CD8-positive, alpha-beta memory T cell (primary cell): ENCODE data around the gene TMTC1. TPM values are rescaled to one million over a fixed set of nuclear protein-coding genes. Genes with fewer than 3 reads are reported as not detected.
A peak's percentile ranks its signal among the peaks of the same experiment; 100 is the strongest.

Experiments
- CTCF ChIA-PET: fragments of 350-600 bp; sonication (Branson Sonifier 250); formaldehyde crosslinking; loops from one replicate; lab custom pipeline; 2021; ENCODE audit warnings: antibody characterized with exemption; lab: Charles Lee
- POLR2A ChIA-PET: fragments of 350-600 bp; sonication (Branson Sonifier 250); formaldehyde crosslinking; loops from one replicate; lab custom pipeline; 2021; ENCODE audit warnings: antibody characterized with exemption; lab: Charles Lee
- DNase-seq, 5 donors: peaks; one replicate each; pipeline versions ENCODE4 v3.0.0 to v3.0.0-alpha.2; 2020 to 2022; ENCODE audit warnings: mixed read lengths in 1 of 5
- H3K27ac ChIP-seq: one replicate; pipeline ENCODE4 v1.7.0; 2013; ENCODE audit warnings: low read depth, mild to moderate bottlenecking, low read length, moderate library complexity
- H3K27me3 ChIP-seq: 2 replicates; pipeline ENCODE4 v1.7.0; 2013; ENCODE audit warnings: low read length, mild to moderate bottlenecking; ENCODE audit not compliant: insufficient read depth, poor library complexity, severe bottlenecking
- H3K36me3 ChIP-seq: 2 replicates; pipeline ENCODE4 v1.7.0; 2013; ENCODE audit warnings: mild to moderate bottlenecking, low read length, moderate library complexity; ENCODE audit not compliant: insufficient read depth
- H3K4me1 ChIP-seq: 2 replicates; pipeline ENCODE4 v1.7.0; 2013; ENCODE audit warnings: mild to moderate bottlenecking, low read length, moderate library complexity; ENCODE audit not compliant: insufficient read depth
- H3K4me3 ChIP-seq: 2 replicates; pipeline ENCODE4 v1.7.0; 2013; ENCODE audit warnings: mild to moderate bottlenecking, low read length
- H3K9me3 ChIP-seq: 2 replicates; pipeline ENCODE4 v1.7.0; 2013; ENCODE audit warnings: mild to moderate bottlenecking, low read length
- H3K27ac Mint-ChIP-seq, 8 donors: one replicate each; pipeline ENCODE4 v1.8.0; 2020 to 2021; ENCODE audit warnings: mixed read lengths in 8 of 8, mild to moderate bottlenecking in 6 of 8, inconsistent platforms in 3 of 8, moderate library complexity in 3 of 8
- H3K27me3 Mint-ChIP-seq, 2 donors: one replicate each; pipeline ENCODE4 v1.8.0; 2020 to 2021; ENCODE audit warnings: mixed read lengths in 2 of 2, mild to moderate bottlenecking in 1 of 2, moderate library complexity in 1 of 2
- H3K36me3 Mint-ChIP-seq, 3 donors: one replicate each; pipeline ENCODE4 v1.8.0; 2020 to 2021; ENCODE audit warnings: mixed read lengths in 3 of 3, inconsistent platforms in 1 of 3, mild to moderate bottlenecking in 1 of 3
- H3K4me1 Mint-ChIP-seq, 3 donors: one replicate each; pipeline ENCODE4 v1.8.0; 2020 to 2021; ENCODE audit warnings: mixed read lengths in 3 of 3, inconsistent platforms in 1 of 3, mild to moderate bottlenecking in 1 of 3
- H3K4me3 Mint-ChIP-seq, 7 donors: one replicate each; pipeline ENCODE4 v1.8.0; 2020 to 2021; ENCODE audit warnings: mixed read lengths in 7 of 7, mild to moderate bottlenecking in 6 of 7, moderate library complexity in 4 of 7, inconsistent platforms in 2 of 7
- H3K9me3 Mint-ChIP-seq, 5 donors: one replicate each; pipeline ENCODE4 v1.8.0; 2020 to 2022; ENCODE audit warnings: mixed read lengths in 5 of 5, mild to moderate bottlenecking in 3 of 5, moderate library complexity in 2 of 5, inconsistent platforms in 1 of 5
- polyA plus RNA-seq: library from polyadenylated mRNA; unstranded; fragments of 300-500 nt; fragmentation: Illumina TruSeq; gene quantifications from one replicate; pipeline ENCODE4 v1.2.3, GENCODE V29; 2021
- total RNA-seq, 2 experiments: library from RNA; stranded (reverse); gene quantifications; one replicate each; pipeline ENCODE4 v1.2.3, GENCODE V29; 2021

Gene TMTC1
- total and polyA plus RNA-seq, 3 experiments from 2014 or later = not detected

- H3K36me3 ChIP-seq = no peaks in the 10 kb centered on the region
- no peaks in the 10 kb centered on the region for H3K4me1 ChIP-seq
- Mint-ChIP-seq H3K4me1 (no peaks in the 10 kb centered on the region), H3K27ac (no peak overlapping the region), H3K27me3 (peaks cover 2 to 12% of the 10 kb centered on the region in 2 donors), H3K4me3 (no peak overlapping the region), H3K9me3 (peaks cover 0 to 3% (median 0%) of the 10 kb centered on the region in 5 donors), H3K36me3 (no peaks in the 10 kb centered on the region)
- H3K9me3 ChIP-seq = no peaks in the 10 kb centered on the region
- H3K4me3 ChIP-seq = no peak overlapping the region
- POLR2A ChIA-PET = no interaction called here
- H3K27me3 ChIP-seq = no peaks in the 10 kb centered on the region
- no peak overlapping the region for H3K27ac ChIP-seq
- CTCF ChIA-PET = interaction anchor here (0.5 to 2.1 kb wide), 3 partner anchors 13 to 1291 kb away, joined by 3 to 12 read pairs (median 3); no protein-coding TSS in a partner anchor
- peak; percentile 30 to 69 (median 34) for DNase-seq
Observed at GRCh38 chr12:29552324-29552927, 231.3 kb downstream of the TMTC1 start.

GRCh38 chr12:29551812-29552211 is 231.9 kb downstream of the TMTC1 start:
- Histone ChIP-seq H3K4me1 (no peaks in the 10 kb centered on the region), H3K4me3 (no peak overlapping the region), H3K27ac (no peak overlapping the region), H3K9me3 (no peaks in the 10 kb centered on the region), H3K27me3 (no peaks in the 10 kb centered on the region), H3K36me3 (no peaks in the 10 kb centered on the region)
- POLR2A ChIA-PET = no interaction called here
- H3K27me3 Mint-ChIP-seq = peaks cover 2 to 7% of the 10 kb centered on the region in 2 donors
- no peak overlapping the region for H3K4me3 Mint-ChIP-seq
- DNase-seq = no peak
- H3K4me1 Mint-ChIP-seq = no peaks in the 10 kb centered on the region
- H3K36me3 Mint-ChIP-seq = no peaks in the 10 kb centered on the region
- no peak overlapping the region for H3K27ac Mint-ChIP-seq
- CTCF ChIA-PET = interaction anchor here (2.1 kb wide), 1 partner anchor 1255 kb away, joined by 12 read pairs; no protein-coding TSS in a partner anchor
- H3K9me3 Mint-ChIP-seq = peaks cover 0 to 3% (median 0%) of the 10 kb centered on the region in 5 donors

GRCh38 chr12:29547864-29548263 is 235.9 kb downstream of the TMTC1 start:
- Mint-ChIP-seq H3K4me1 (no peaks in the 10 kb centered on the region), H3K4me3 (no peak overlapping the region), H3K9me3 (no peaks in the 10 kb centered on the region), H3K27ac (no peak overlapping the region), H3K36me3 (no peaks in the 10 kb centered on the region), H3K27me3 (peaks cover 0 to 12% of the 10 kb centered on the region in 2 donors)
- Histone ChIP-seq H3K27me3 (no peaks in the 10 kb centered on the region), H3K4me1 (no peaks in the 10 kb centered on the region), H3K9me3 (no peaks in the 10 kb centered on the region), H3K27ac (no peak overlapping the region), H3K36me3 (no peaks in the 10 kb centered on the region), H3K4me3 (no peak overlapping the region)
- ChIA-PET CTCF (no interaction called here), POLR2A (no interaction called here)
- no peak for DNase-seq

- H3K36me3 Mint-ChIP-seq = no peaks in the 10 kb centered on the region
- Histone ChIP-seq H3K4me1 (no peaks in the 10 kb centered on the region), H3K9me3 (no peaks in the 10 kb centered on the region), H3K4me3 (no peak overlapping the region), H3K27me3 (no peaks in the 10 kb centered on the region), H3K36me3 (no peaks in the 10 kb centered on the region), H3K27ac (no peak overlapping the region)
- H3K4me1 Mint-ChIP-seq = no peaks in the 10 kb centered on the region
- no peak for DNase-seq
- ChIA-PET POLR2A (no interaction called here), CTCF (no interaction called here)
- H3K27me3 Mint-ChIP-seq = peaks cover 0 to 17% of the 10 kb centered on the region in 2 donors
- H3K4me3 Mint-ChIP-seq = no peak overlapping the region
- H3K9me3 Mint-ChIP-seq = no peaks in the 10 kb centered on the region
- H3K27ac Mint-ChIP-seq = no peak overlapping the region
Observed at GRCh38 chr12:29547151-29547632, 236.6 kb downstream of the TMTC1 start.

GRCh38 chr12:29546000-29546399 is 237.7 kb downstream of the TMTC1 start:
- no peak overlapping the region for H3K27ac ChIP-seq
- CTCF ChIA-PET = interaction anchor here (1.9 kb wide), 1 partner anchor 27 kb away, joined by 4 read pairs; no protein-coding TSS in a partner anchor
- H3K36me3 Mint-ChIP-seq = no peaks in the 10 kb centered on the region
- H3K27me3 ChIP-seq = no peaks in the 10 kb centered on the region
- H3K4me3 Mint-ChIP-seq = no peak overlapping the region
- H3K9me3 ChIP-seq = no peaks in the 10 kb centered on the region
- H3K27ac Mint-ChIP-seq = no peak overlapping the region
- H3K36me3 ChIP-seq = no peaks in the 10 kb centered on the region
- no peaks in the 10 kb centered on the region for H3K9me3 Mint-ChIP-seq
- no peak for DNase-seq
- peaks cover 0 to 21% of the 10 kb centered on the region in 2 donors for H3K27me3 Mint-ChIP-seq
- no peaks in the 10 kb centered on the region for H3K4me1 ChIP-seq
- no peaks in the 10 kb centered on the region for H3K4me1 Mint-ChIP-seq
- H3K4me3 ChIP-seq = no peak overlapping the region
- POLR2A ChIA-PET = no interaction called here

GRCh38 chr12:29545102-29545467 is 238.7 kb downstream of the TMTC1 start:
- H3K9me3 ChIP-seq = no peaks in the 10 kb centered on the region
- no peak overlapping the region for H3K27ac ChIP-seq
- ChIA-PET CTCF (interaction anchor here (1.9 kb wide), 1 partner anchor 26 kb away, joined by 4 read pairs; no protein-coding TSS in a partner anchor), POLR2A (no interaction called here)
- Mint-ChIP-seq H3K4me3 (no peak overlapping the region), H3K4me1 (no peaks in the 10 kb centered on the region), H3K27ac (no peak overlapping the region), H3K9me3 (no peaks in the 10 kb centered on the region), H3K36me3 (no peaks in the 10 kb centered on the region), H3K27me3 (peaks cover 0 to 27% of the 10 kb centered on the region in 2 donors)
- no peak overlapping the region for H3K4me3 ChIP-seq
- no peaks in the 10 kb centered on the region for H3K4me1 ChIP-seq
- no peak for DNase-seq
- no peaks in the 10 kb centered on the region for H3K27me3 ChIP-seq
- no peaks in the 10 kb centered on the region for H3K36me3 ChIP-seq

- no peak overlapping the region for H3K4me3 ChIP-seq
- no peak for DNase-seq
- no peak overlapping the region for H3K4me3 Mint-ChIP-seq
- H3K27ac Mint-ChIP-seq = no peak overlapping the region
- H3K27ac ChIP-seq = no peak overlapping the region
- no peaks in the 10 kb centered on the region for H3K36me3 Mint-ChIP-seq
- ChIA-PET POLR2A (no interaction called here), CTCF (interaction anchor here (1.9 kb wide), 1 partner anchor 25 kb away, joined by 4 read pairs; no protein-coding TSS in a partner anchor)
- H3K27me3 ChIP-seq = no peaks in the 10 kb centered on the region
- no peaks in the 10 kb centered on the region for H3K4me1 ChIP-seq
- H3K4me1 Mint-ChIP-seq = no peaks in the 10 kb centered on the region
- H3K9me3 ChIP-seq = no peaks in the 10 kb centered on the region
- no peaks in the 10 kb centered on the region for H3K36me3 ChIP-seq
- peaks cover 0 to 31% of the 10 kb centered on the region in 2 donors for H3K27me3 Mint-ChIP-seq
- no peaks in the 10 kb centered on the region for H3K9me3 Mint-ChIP-seq
Observed at GRCh38 chr12:29544428-29545101, 239.2 kb downstream of the TMTC1 start.

GRCh38 chr12:29543036-29543435 is 240.7 kb downstream of the TMTC1 start:
- no peak overlapping the region for H3K27ac Mint-ChIP-seq
- Histone ChIP-seq H3K4me3 (no peak overlapping the region), H3K36me3 (no peaks in the 10 kb centered on the region), H3K4me1 (no peaks in the 10 kb centered on the region), H3K27ac (no peak overlapping the region), H3K9me3 (no peaks in the 10 kb centered on the region), H3K27me3 (no peaks in the 10 kb centered on the region)
- no peak for DNase-seq
- peaks cover 0 to 32% of the 10 kb centered on the region in 2 donors for H3K27me3 Mint-ChIP-seq
- no peaks in the 10 kb centered on the region for H3K36me3 Mint-ChIP-seq
- POLR2A ChIA-PET = no interaction called here
- H3K9me3 Mint-ChIP-seq = no peaks in the 10 kb centered on the region
- no peaks in the 10 kb centered on the region for H3K4me1 Mint-ChIP-seq
- CTCF ChIA-PET = interaction anchor here (1.2 kb wide), 1 partner anchor 10 kb away, joined by 3 read pairs; no protein-coding TSS in a partner anchor
- no peak overlapping the region for H3K4me3 Mint-ChIP-seq
